Right atrium auricular region (tissue), 2 donors: Measurements from ENCODE around the gene C19orf12. TPM values are rescaled to one million over a fixed set of nuclear protein-coding genes. Genes with fewer than 3 reads are reported as not detected.

ENCODE experiments used
- DNase-seq: peaks from one replicate; pipeline ENCODE4 v3.0.0-alpha.2; 2019; ENCODE audit warnings: low spot score
- H3K27ac ChIP-seq, 2 donors: fragments of 200-600 bp; sonication (generic); 1 replicate in 1 of 2; 2 replicates in 1 of 2; pipeline ENCODE4 v1.5.1; 2016 to 2019
- H3K27me3 ChIP-seq, 2 donors: fragments of 200-600 bp; sonication (generic); one replicate each; pipeline versions ENCODE4 v1.5.1 to v1.6.0; 2017 to 2019
- H3K36me3 ChIP-seq: fragments of 200-600 bp; sonication (generic); one replicate; pipeline ENCODE4 v1.5.1; 2016
- H3K4me1 ChIP-seq, 2 donors: fragments of 200-600 bp; sonication (generic); one replicate each; pipeline versions ENCODE4 v1.5.1 to v1.6.0; 2017 to 2019
- H3K4me3 ChIP-seq, 2 donors: fragments of 200-600 bp; sonication (generic); 1 replicate in 1 of 2; 2 replicates in 1 of 2; pipeline ENCODE4 v1.5.1; 2017 to 2019; ENCODE audit warnings: mild to moderate bottlenecking in 1 of 2, moderate library complexity in 1 of 2
- H3K9me3 ChIP-seq, 2 donors: fragments of 200-600 bp; sonication (generic); one replicate each; pipeline ENCODE4 v1.5.1; 2019
- CTCF ChIP-seq, 2 donors: fragments of 200-600 bp; sonication (generic); IDR thresholded peaks; one replicate each; pipeline ENCODE4 v1.5.1; 2019; ENCODE audit warnings: antibody characterized with exemption in 2 of 2
- total RNA-seq, 2 donors: library from RNA; depleted of rRNA; stranded (reverse); fragments of >200 nt; gene quantifications; one replicate each; pipeline ENCODE4 v1.1.0, GENCODE V29; 2016

Gene C19orf12
- total RNA-seq, 2 donors from 2014 or later: 47.9 to 61.4 TPM

GRCh38 chr19:29727906-29728305 is 12.8 kb upstream of the C19orf12 start:
- no peak overlapping the region for H3K27ac ChIP-seq
- no peak for TF ChIP-seq CTCF (IDR thresholded peaks at IDR 0.05)
- H3K9me3 ChIP-seq: no peaks in the 10 kb centered on the region
- H3K27me3 ChIP-seq: no peaks in the 10 kb centered on the region
- DNase-seq: no peak
- no peak overlapping the region for H3K4me3 ChIP-seq
- no peaks in the 10 kb centered on the region for H3K36me3 ChIP-seq
- H3K4me1 ChIP-seq: peaks cover 0 to 14% of the 10 kb centered on the region in 2 donors

GRCh38 chr19:29724746-29725145 is 9.7 kb upstream of the C19orf12 start:
- no peak for TF ChIP-seq CTCF (IDR thresholded peaks at IDR 0.05)
- no peak overlapping the region for H3K27ac ChIP-seq
- peak overlapping the region in 1 of 2 donors; percentile 39 for H3K4me3 ChIP-seq
- H3K4me1 ChIP-seq: peaks cover 0 to 14% of the 10 kb centered on the region in 2 donors
- no peaks in the 10 kb centered on the region for H3K36me3 ChIP-seq
- H3K9me3 ChIP-seq: no peaks in the 10 kb centered on the region
- H3K27me3 ChIP-seq: no peaks in the 10 kb centered on the region
- DNase-seq: no peak

- peaks cover 0 to 14% of the 10 kb centered on the region in 2 donors for H3K4me1 ChIP-seq
- H3K9me3 ChIP-seq: no peaks in the 10 kb centered on the region
- no peak for TF ChIP-seq CTCF (IDR thresholded peaks at IDR 0.05)
- peak overlapping the region; percentile 6 to 39 for H3K4me3 ChIP-seq
- H3K27me3 ChIP-seq: no peaks in the 10 kb centered on the region
- H3K27ac ChIP-seq: no peak overlapping the region
- no peak for DNase-seq
- H3K36me3 ChIP-seq: no peaks in the 10 kb centered on the region
Measured at GRCh38 chr19:29724102-29724641, 9.1 kb upstream of the C19orf12 start.

- H3K27me3 ChIP-seq: no peaks in the 10 kb centered on the region
- DNase-seq: no peak
- H3K4me3 ChIP-seq: no peak overlapping the region
- H3K36me3 ChIP-seq: no peaks in the 10 kb centered on the region
- H3K4me1 ChIP-seq: peaks cover 0 to 35% of the 10 kb centered on the region in 2 donors
- no peak overlapping the region for H3K27ac ChIP-seq
- no peaks in the 10 kb centered on the region for H3K9me3 ChIP-seq
- no peak for TF ChIP-seq CTCF (IDR thresholded peaks at IDR 0.05)
Measured at GRCh38 chr19:29717051-29717450, 2.0 kb upstream of the C19orf12 start.

GRCh38 chr19:29715701-29716581 is 880 bp upstream of the C19orf12 start:
- peak overlapping the region; percentile 96 to 99 for H3K27ac ChIP-seq
- peaks cover 0 to 35% of the 10 kb centered on the region in 2 donors for H3K4me1 ChIP-seq
- no peaks in the 10 kb centered on the region for H3K36me3 ChIP-seq
- H3K27me3 ChIP-seq: no peaks in the 10 kb centered on the region
- peak overlapping the region; percentile 93 to 96 for H3K4me3 ChIP-seq
- no peak for TF ChIP-seq CTCF (IDR thresholded peaks at IDR 0.05)
- no peak for DNase-seq
- H3K9me3 ChIP-seq: no peaks in the 10 kb centered on the region
